ENCODE measurements around the gene PPP6R1. TPM values are rescaled to one million over a fixed set of nuclear protein-coding genes. Genes with fewer than 3 reads are reported as not detected.

Gene PPP6R1
- total RNA-seq, 1 experiment from 2014 or later, result 51.7 TPM

- peak; percentile 81 for DNase-seq
- Histone ChIP-seq H3K36me3 (replicated peaks; ENCODE audit: control insufficient read depth, insufficient read depth, low read length) (no peaks in the 10 kb centered on the region; the same call in 1 of the 2 replicates), H3K27me3 (ENCODE audit: control insufficient read depth, insufficient read depth, low read length) (no peaks in the 10 kb centered on the region), H3K4me3 (ENCODE audit: insufficient read depth, low read depth, low read length) (peak overlapping the region; percentile 99)
Measured at GRCh38 chr19:55257461-55258420, 1.1 kb downstream of the PPP6R1 start.

- Histone ChIP-seq H3K36me3 (replicated peaks; ENCODE audit: control insufficient read depth, insufficient read depth, low read length) (no peaks in the 10 kb centered on the region; the same call in 1 of the 2 replicates), H3K4me3 (ENCODE audit: insufficient read depth, low read depth, low read length) (peak overlapping the region; percentile 99), H3K27me3 (ENCODE audit: control insufficient read depth, insufficient read depth, low read length) (no peaks in the 10 kb centered on the region)
- DNase-seq, result no peak
Measured at GRCh38 chr19:55256562-55257460, 2.0 kb downstream of the PPP6R1 start.

GRCh38 chr19:55255618-55256423 is 3.0 kb downstream of the PPP6R1 start:
- no peaks in the 10 kb centered on the region; the same call in 1 of the 2 replicates for H3K36me3 ChIP-seq (replicated peaks; ENCODE audit: control insufficient read depth, insufficient read depth, low read length)
- DNase-seq, result peak; percentile 56
- H3K4me3 ChIP-seq (ENCODE audit: insufficient read depth, low read depth, low read length), result no peak overlapping the region
- no peaks in the 10 kb centered on the region for H3K27me3 ChIP-seq (ENCODE audit: control insufficient read depth, insufficient read depth, low read length)

- DNase-seq, result peak; percentile 52
Measured at GRCh38 chr19:55254625-55254977, 4.2 kb downstream of the PPP6R1 start.

GRCh38 chr19:55253842-55254624 is 4.8 kb downstream of the PPP6R1 start:
- no peaks in the 10 kb centered on the region for H3K27me3 ChIP-seq (ENCODE audit: control insufficient read depth, insufficient read depth, low read length)
- no peak overlapping the region for H3K4me3 ChIP-seq (ENCODE audit: insufficient read depth, low read depth, low read length)
- DNase-seq, result peak; percentile 64
- H3K36me3 ChIP-seq (replicated peaks; ENCODE audit: control insufficient read depth, insufficient read depth, low read length), result no peaks in the 10 kb centered on the region; the same call in 1 of the 2 replicates

More at GRCh38 chr19:55254625-55254977, 4.2 kb downstream of the PPP6R1 start:
- Histone ChIP-seq H3K36me3 (replicated peaks; ENCODE audit: control insufficient read depth, insufficient read depth, low read length) (no peaks in the 10 kb centered on the region; the same call in 1 of the 2 replicates), H3K27me3 (ENCODE audit: control insufficient read depth, insufficient read depth, low read length) (no peaks in the 10 kb centered on the region), H3K4me3 (ENCODE audit: insufficient read depth, low read depth, low read length) (no peak overlapping the region)

GRCh38 chr19:55252760-55253663 is 5.8 kb downstream of the PPP6R1 start:
- peak; percentile 42 for DNase-seq
- Histone ChIP-seq H3K4me3 (ENCODE audit: insufficient read depth, low read depth, low read length) (no peak overlapping the region), H3K36me3 (replicated peaks; ENCODE audit: control insufficient read depth, insufficient read depth, low read length) (no peaks in the 10 kb centered on the region; the same call in 1 of the 2 replicates), H3K27me3 (ENCODE audit: control insufficient read depth, insufficient read depth, low read length) (no peaks in the 10 kb centered on the region)

GRCh38 chr19:55251341-55252081 is 7.3 kb downstream of the PPP6R1 start:
- Histone ChIP-seq H3K36me3 (replicated peaks; ENCODE audit: control insufficient read depth, insufficient read depth, low read length) (peaks cover 3% of the 10 kb centered on the region), H3K27me3 (ENCODE audit: control insufficient read depth, insufficient read depth, low read length) (no peaks in the 10 kb centered on the region), H3K4me3 (ENCODE audit: insufficient read depth, low read depth, low read length) (no peak overlapping the region)
- DNase-seq, result peak; percentile 35

- peaks cover 8% of the 10 kb centered on the region for H3K36me3 ChIP-seq (replicated peaks; ENCODE audit: control insufficient read depth, insufficient read depth, low read length)
- H3K4me3 ChIP-seq (ENCODE audit: insufficient read depth, low read depth, low read length), result no peak overlapping the region
- DNase-seq, result no peak
- no peaks in the 10 kb centered on the region for H3K27me3 ChIP-seq (ENCODE audit: control insufficient read depth, insufficient read depth, low read length)
Measured at GRCh38 chr19:55250262-55251036, 8.4 kb downstream of the PPP6R1 start.

GRCh38 chr19:55249841-55250240 is 9.0 kb downstream of the PPP6R1 start:
- Histone ChIP-seq H3K4me3 (ENCODE audit: insufficient read depth, low read depth, low read length) (no peak overlapping the region), H3K27me3 (ENCODE audit: control insufficient read depth, insufficient read depth, low read length) (no peaks in the 10 kb centered on the region), H3K36me3 (replicated peaks; ENCODE audit: control insufficient read depth, insufficient read depth, low read length) (peaks cover 9% of the 10 kb centered on the region)
- no peak for DNase-seq

GRCh38 chr19:55248704-55249103 is 10.1 kb downstream of the PPP6R1 start:
- DNase-seq, result no peak
- Histone ChIP-seq H3K36me3 (replicated peaks; ENCODE audit: control insufficient read depth, insufficient read depth, low read length) (peaks cover 15% of the 10 kb centered on the region), H3K27me3 (ENCODE audit: control insufficient read depth, insufficient read depth, low read length) (no peaks in the 10 kb centered on the region)

GRCh38 chr19:55248166-55248675 is 10.6 kb downstream of the PPP6R1 start:
- DNase-seq, result no peak
- no peaks in the 10 kb centered on the region for H3K27me3 ChIP-seq (ENCODE audit: control insufficient read depth, insufficient read depth, low read length)
- H3K4me3 ChIP-seq (ENCODE audit: insufficient read depth, low read depth, low read length), result no peak overlapping the region
- peaks cover 17% of the 10 kb centered on the region for H3K36me3 ChIP-seq (replicated peaks; ENCODE audit: control insufficient read depth, insufficient read depth, low read length)

More at GRCh38 chr19:55248704-55249103, 10.1 kb downstream of the PPP6R1 start:
- H3K4me3 ChIP-seq (ENCODE audit: insufficient read depth, low read depth, low read length), result no peak overlapping the region

Measured in H7 (cell line).